Lower lobe of right lung (tissue), 2 donors: Measurements from ENCODE around the gene CDCP2. TPM values are rescaled to one million over a fixed set of nuclear protein-coding genes. Genes with fewer than 3 reads are reported as not detected.

Experiments
- ATAC-seq, 2 donors: fragments of 200-7000 bp; cut with Tn5 transposase; one replicate each; pipeline ENCODE4 v1.9.1; 2020 to 2022; ENCODE audit warnings: mild to moderate bottlenecking in 2 of 2, moderate library complexity in 2 of 2
- DNase-seq: peaks from one replicate; pipeline ENCODE4 v3.0.0-alpha.2; 2020
- H3K27ac ChIP-seq: fragments of 200-600 bp; one replicate; pipeline ENCODE4 v1.8.0; 2022
- H3K27me3 ChIP-seq: fragments of 200-600 bp; one replicate; pipeline ENCODE4 v1.8.0; 2022; ENCODE audit warnings: low read depth
- H3K36me3 ChIP-seq: fragments of 200-600 bp; one replicate; pipeline ENCODE4 v1.8.0; 2022; ENCODE audit warnings: mild to moderate bottlenecking
- H3K4me1 ChIP-seq: fragments of 200-600 bp; one replicate; pipeline ENCODE4 v1.8.0; 2022
- H3K4me3 ChIP-seq: fragments of 200-600 bp; one replicate; pipeline ENCODE4 v1.8.0; 2022; ENCODE audit warnings: mild to moderate bottlenecking
- H3K9me3 ChIP-seq: fragments of 200-600 bp; one replicate; pipeline ENCODE4 v1.8.0; 2022
- intact Hi-C: fragments of 100-400 bp; cut with DNase I; formaldehyde crosslinking; loops from one replicate; pipeline ENCODE4 v1.11.0; 2022
- total RNA-seq: library from RNA; stranded (reverse); fragmentation: NEBNext Ultra II Directional; extraction: Animal tissue kit (Norgen Biotek cat#: 25700); gene quantifications from one replicate; pipeline ENCODE4 v1.2.1, GENCODE V29; 2021
- TF ChIP-seq, protein P1 (sequence below): fragments of 200-600 bp; IDR thresholded peaks from one replicate; pipeline ENCODE4 v1.8.0; 2022; ENCODE audit warnings: antibody characterized with exemption, mild to moderate bottlenecking
- donor health status: DM: no; HTN: yes; CAD: no; lungs with severe emphysema.

Gene CDCP2
- total RNA-seq, 1 donor from 2014 or later: not detected

DNA sequence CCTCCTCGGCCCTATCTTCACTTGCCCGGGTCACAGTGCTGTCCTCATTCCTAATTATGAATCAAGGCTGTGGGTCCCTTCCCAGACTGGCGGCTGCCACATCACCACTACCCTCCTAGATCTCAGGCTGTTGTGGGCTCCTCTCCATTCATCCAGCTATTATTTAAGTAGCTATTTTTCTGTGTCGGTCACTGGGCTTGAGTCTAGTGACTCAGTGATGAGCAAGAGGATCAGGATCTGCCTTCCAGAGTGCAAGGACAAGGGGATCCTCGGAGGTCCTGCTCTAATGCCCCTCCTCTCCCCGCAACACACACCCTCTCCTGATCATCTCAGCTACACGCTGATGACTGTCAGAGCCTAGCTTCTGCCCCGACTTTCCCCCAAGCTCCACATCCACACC is 34.1 kb downstream of the CDCP2 start:
- intact Hi-C loops: no loop called here
- Histone ChIP-seq H3K27ac (no peak overlapping the region), H3K36me3 (no peaks in the 10 kb centered on the region), H3K4me1 (peaks cover 14% of the 10 kb centered on the region), H3K4me3 (no peak overlapping the region), H3K27me3 (no peaks in the 10 kb centered on the region), H3K9me3 (no peaks in the 10 kb centered on the region)
- ATAC-seq (no peak), DNase-seq (no peak)
- TF ChIP-seq, protein P1, sequence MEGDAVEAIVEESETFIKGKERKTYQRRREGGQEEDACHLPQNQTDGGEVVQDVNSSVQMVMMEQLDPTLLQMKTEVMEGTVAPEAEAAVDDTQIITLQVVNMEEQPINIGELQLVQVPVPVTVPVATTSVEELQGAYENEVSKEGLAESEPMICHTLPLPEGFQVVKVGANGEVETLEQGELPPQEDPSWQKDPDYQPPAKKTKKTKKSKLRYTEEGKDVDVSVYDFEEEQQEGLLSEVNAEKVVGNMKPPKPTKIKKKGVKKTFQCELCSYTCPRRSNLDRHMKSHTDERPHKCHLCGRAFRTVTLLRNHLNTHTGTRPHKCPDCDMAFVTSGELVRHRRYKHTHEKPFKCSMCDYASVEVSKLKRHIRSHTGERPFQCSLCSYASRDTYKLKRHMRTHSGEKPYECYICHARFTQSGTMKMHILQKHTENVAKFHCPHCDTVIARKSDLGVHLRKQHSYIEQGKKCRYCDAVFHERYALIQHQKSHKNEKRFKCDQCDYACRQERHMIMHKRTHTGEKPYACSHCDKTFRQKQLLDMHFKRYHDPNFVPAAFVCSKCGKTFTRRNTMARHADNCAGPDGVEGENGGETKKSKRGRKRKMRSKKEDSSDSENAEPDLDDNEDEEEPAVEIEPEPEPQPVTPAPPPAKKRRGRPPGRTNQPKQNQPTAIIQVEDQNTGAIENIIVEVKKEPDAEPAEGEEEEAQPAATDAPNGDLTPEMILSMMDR: no peak

DNA sequence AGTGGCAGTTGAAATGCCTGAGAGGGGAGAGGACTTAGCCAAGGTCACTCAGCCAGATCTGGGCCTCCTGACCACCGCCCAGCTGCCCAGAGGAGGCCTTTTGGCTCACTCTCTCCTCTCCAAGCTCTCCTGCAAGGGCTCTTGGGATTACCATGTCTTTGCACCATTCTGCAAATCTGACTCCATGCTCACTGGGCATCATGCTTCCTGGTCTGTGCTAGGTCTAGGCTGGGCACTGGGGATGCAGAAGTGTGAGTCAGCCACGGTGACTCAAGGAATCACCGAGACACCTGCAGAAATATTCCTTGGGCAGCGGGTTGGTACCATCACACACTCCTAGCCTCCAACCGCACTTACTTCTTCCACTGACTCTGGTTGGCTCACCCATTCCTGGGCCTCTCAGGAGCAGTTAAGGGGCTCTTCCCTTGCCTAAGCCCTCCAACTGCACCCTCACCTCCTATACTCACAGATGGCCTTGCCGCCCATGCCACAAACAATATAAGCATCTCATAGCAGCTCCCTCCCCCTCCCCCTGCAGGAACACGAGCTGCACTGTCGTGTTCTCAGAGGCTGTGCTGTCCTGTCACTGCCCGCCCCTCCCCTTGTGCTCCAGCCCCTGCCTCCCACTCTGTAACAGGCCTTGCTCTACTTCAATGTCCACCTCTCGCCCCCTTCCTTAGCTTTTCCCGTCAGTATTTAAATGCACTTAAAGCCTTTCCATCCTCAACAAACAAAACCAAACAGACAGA is 34.8 kb downstream of the CDCP2 start:
- ATAC-seq: no peak
- Histone ChIP-seq H3K27me3 (no peaks in the 10 kb centered on the region), H3K9me3 (no peaks in the 10 kb centered on the region), H3K36me3 (no peaks in the 10 kb centered on the region), H3K27ac (no peak overlapping the region), H3K4me3 (no peak overlapping the region), H3K4me1 (peaks cover 14% of the 10 kb centered on the region)
- TF ChIP-seq, protein P1: no peak
- no peak for DNase-seq
- intact Hi-C loops: no loop called here

DNA sequence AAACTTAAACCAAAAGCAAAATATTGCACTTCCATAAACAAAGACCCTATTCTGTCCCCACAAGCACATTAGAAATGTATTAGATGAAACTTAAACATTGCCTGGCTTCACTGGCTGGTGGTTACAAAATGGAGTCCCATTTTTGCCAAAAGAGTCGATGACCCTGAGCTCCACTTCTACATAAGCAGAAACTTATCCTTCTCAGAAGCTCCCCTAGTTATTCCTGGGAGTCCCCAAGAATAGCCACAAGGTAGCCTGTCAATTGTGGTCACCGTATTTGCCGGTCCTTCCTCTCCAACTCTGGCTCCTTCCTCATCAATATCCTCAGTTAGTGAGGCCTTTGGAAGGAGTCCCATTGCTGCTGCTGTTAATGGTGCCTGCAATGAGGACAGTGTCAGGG is 37.3 kb downstream of the CDCP2 start:
- Histone ChIP-seq H3K27ac (no peak overlapping the region), H3K27me3 (no peaks in the 10 kb centered on the region), H3K4me3 (no peak overlapping the region), H3K4me1 (no peaks in the 10 kb centered on the region), H3K9me3 (no peaks in the 10 kb centered on the region), H3K36me3 (no peaks in the 10 kb centered on the region)
- DNase-seq: no peak
- TF ChIP-seq, protein P1: no peak
- intact Hi-C loops: no loop called here
- no peak for ATAC-seq

DNA sequence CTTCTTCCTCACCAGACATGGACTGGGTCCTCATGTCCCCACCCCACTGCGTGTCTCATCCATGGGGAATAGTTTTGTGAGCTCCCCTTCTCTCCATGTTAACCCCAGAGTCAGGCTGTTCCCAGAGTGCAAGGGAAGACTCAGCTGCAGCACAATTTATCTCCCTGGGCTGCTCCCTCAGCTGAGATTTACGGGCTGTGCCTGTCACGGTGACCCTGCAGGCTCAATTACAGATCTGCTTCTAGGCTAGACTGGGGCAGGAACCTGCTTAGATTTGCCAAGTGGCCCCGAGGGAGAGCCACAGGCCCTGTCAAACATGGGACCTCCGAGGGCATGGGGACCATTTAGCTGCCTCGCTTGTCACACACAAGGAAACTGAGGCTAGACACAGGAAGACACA is 37.8 kb downstream of the CDCP2 start:
- DNase-seq (no peak), ATAC-seq (no peak)
- TF ChIP-seq, protein P1: no peak
- Histone ChIP-seq H3K4me1 (no peaks in the 10 kb centered on the region), H3K4me3 (no peak overlapping the region), H3K27ac (no peak overlapping the region), H3K27me3 (no peaks in the 10 kb centered on the region), H3K36me3 (no peaks in the 10 kb centered on the region), H3K9me3 (no peaks in the 10 kb centered on the region)
- intact Hi-C loops: no loop called here

DNA sequence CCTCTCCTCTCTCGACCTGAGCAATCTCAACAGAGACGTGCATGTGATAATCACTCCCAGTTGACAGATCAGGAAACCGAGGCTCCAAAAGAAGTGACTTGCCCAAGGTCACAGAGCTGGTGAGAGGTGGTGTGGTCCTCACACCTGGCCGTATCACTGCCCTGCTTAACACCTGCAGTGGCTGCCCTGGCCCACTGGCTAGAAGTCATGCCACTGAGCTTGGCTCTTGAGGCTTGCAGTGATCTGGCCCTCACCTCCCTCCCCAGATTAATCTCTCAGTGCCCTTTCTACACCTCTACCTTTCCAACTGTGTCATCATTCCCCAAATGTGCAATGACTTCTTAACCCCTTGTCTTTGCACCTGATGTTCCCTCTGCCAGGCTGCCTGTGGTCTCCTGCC is 38.8 kb downstream of the CDCP2 start:
- H3K27me3 ChIP-seq: no peaks in the 10 kb centered on the region
- no peak overlapping the region for H3K27ac ChIP-seq
- ATAC-seq: no peak
- H3K36me3 ChIP-seq: no peaks in the 10 kb centered on the region
- H3K4me3 ChIP-seq: no peak overlapping the region
- H3K4me1 ChIP-seq: no peaks in the 10 kb centered on the region
- H3K9me3 ChIP-seq: no peaks in the 10 kb centered on the region
- DNase-seq: no peak
- intact Hi-C loops: no loop called here
- TF ChIP-seq, protein P1: no peak
